ENCODE results near the gene ZNF275. TPM values are rescaled to one million over a fixed set of nuclear protein-coding genes. Genes with fewer than 3 reads are reported as not detected.
"Not testable (repeated sequence)": the region's sequence is repeated elsewhere in the genome, so short reads cannot be mapped to it uniquely, and the experiment has no call there.

The ZNF275 gene
- total RNA-seq, 2 donors from 2014 or later = 16.3 to 58.6 TPM

DNA sequence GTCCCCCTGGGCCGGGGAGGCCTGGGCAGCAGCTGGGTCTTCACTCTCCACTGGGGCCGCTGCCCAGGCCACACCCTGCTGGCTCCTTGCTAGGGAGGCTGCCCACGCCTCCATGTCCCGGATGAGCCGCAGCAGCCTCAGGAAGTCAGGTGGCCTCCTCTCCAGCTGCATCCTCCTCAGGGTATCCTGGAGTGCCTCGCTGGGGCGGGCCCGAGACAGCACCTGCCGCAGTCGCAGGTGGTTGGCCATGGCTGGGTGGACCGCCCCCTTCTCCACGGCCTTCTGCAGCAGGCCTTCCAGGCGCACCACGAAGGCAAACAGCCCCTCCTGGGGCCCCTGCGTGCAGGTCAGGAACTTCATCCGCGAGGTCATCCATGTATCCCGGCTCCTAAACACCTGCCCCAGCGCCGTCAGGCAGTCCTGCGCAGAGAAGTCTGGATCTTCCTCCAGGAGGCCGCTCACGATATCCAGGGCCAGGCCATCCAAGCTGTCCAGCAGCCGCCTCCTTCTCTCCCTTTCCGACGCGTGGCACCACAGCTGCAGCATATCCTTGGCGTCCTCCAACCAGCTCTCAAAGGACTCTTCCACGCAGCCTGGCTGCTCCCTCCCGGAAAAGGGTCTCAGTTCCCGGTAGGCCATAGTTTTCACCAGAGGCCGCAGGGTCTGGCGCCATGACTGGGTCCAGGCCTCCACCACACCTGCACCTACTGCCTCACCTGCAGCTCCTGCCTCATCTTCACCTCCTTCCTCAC lies 14.5 kb upstream of the ZNF275 start:
- H3K4me3 ChIP-seq = no peak overlapping the region
- H3K27ac ChIP-seq = no peak overlapping the region
- H3K36me3 ChIP-seq = no peaks in the 10 kb centered on the region
- H3K27me3 ChIP-seq (replicated peaks; ENCODE audit: insufficient read depth) = no peaks in the 10 kb centered on the region
- intact Hi-C loops (cut with DNase I) = no loop called here
- H3K4me1 ChIP-seq (replicated peaks) = no peaks in the 10 kb centered on the region
- TF ChIP-seq, protein P1, sequence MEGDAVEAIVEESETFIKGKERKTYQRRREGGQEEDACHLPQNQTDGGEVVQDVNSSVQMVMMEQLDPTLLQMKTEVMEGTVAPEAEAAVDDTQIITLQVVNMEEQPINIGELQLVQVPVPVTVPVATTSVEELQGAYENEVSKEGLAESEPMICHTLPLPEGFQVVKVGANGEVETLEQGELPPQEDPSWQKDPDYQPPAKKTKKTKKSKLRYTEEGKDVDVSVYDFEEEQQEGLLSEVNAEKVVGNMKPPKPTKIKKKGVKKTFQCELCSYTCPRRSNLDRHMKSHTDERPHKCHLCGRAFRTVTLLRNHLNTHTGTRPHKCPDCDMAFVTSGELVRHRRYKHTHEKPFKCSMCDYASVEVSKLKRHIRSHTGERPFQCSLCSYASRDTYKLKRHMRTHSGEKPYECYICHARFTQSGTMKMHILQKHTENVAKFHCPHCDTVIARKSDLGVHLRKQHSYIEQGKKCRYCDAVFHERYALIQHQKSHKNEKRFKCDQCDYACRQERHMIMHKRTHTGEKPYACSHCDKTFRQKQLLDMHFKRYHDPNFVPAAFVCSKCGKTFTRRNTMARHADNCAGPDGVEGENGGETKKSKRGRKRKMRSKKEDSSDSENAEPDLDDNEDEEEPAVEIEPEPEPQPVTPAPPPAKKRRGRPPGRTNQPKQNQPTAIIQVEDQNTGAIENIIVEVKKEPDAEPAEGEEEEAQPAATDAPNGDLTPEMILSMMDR (IDR thresholded peaks at IDR 0.05) = no peak
- TF ChIP-seq POLR2A (IDR thresholded peaks at IDR 0.05) (no peak), POLR2AphosphoS5 (IDR thresholded peaks at IDR 0.05) (no peak)
- no peak for DNase-seq (ENCODE audit: low spot score)
- 90% methylated on average over 23 of the region's 33 CpGs for WGBS
- no peaks in the 10 kb centered on the region for H3K9me3 ChIP-seq

DNA sequence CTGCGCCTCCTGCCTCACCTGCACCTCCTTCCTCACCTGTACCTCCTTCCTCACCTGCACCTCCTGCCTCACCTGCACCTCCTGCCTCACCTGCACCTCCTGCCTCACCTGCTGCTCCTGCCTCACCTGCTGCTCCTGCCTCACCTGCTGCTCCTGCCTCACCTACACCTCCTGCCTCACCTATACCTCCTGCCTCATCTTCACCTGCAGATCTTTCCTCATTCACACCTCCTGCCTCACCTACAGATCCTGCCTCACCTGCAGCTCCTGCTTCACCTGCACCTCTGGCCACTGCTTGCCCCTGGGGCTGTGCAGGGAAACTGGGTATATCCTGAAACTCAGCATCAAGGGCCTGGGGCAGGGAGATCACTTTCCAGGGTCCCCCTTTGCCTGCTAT lies 13.9 kb upstream of the ZNF275 start:
- DNase-seq (ENCODE audit: low spot score); H3K27ac ChIP-seq; H3K4me3 ChIP-seq; intact Hi-C loops (cut with DNase I); H3K27me3 ChIP-seq (replicated peaks; ENCODE audit: insufficient read depth); H3K4me1 ChIP-seq (replicated peaks); H3K36me3 ChIP-seq; H3K9me3 ChIP-seq: not testable (repeated sequence)
- 89% methylated on average over 1 of the region's 1 CpG for WGBS

DNA sequence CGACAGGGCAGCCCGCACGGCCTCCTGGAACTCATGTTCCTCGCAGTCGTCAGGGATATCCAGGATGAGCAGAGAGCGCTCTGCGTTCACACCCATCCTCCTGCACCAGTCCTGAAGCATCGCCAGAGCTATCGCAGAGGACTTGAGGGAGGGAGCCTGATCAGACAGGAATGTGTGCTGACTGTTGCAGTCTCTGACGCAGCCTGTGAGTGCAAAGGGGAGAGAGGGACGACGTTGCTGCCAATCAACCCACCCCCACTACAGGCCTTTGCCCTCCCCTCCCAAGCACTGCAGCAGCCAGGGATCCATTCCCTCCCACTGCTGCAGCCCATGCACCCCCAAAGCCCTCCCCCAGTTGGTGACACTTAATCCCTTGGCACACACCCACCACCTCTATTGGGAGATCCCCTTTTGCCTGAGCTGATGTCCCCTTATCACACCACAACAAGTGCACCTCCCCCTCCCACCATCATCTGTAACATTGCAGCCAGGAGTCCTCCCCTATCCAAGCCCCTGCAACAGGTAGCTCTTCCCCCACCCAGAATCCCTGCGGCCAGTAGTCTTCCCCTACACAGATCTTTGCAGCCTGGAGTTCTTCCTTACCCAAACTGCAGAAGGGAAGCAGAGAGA lies 13.3 kb upstream of the ZNF275 start:
- Histone ChIP-seq H3K4me3 (no peak overlapping the region), H3K27me3 (replicated peaks; ENCODE audit: insufficient read depth) (no peaks in the 10 kb centered on the region), H3K9me3 (no peaks in the 10 kb centered on the region), H3K27ac (no peak overlapping the region), H3K36me3 (no peaks in the 10 kb centered on the region), H3K4me1 (replicated peaks) (no peaks in the 10 kb centered on the region)
- intact Hi-C loops (cut with DNase I) = no loop called here
- WGBS = 17% methylated on average over 4 of the region's 13 CpGs
- TF ChIP-seq POLR2A (IDR thresholded peaks at IDR 0.05) (no peak), POLR2AphosphoS5 (IDR thresholded peaks at IDR 0.05) (no peak)
- TF ChIP-seq, protein P1 (IDR thresholded peaks at IDR 0.05) = no peak
- no peak for DNase-seq (ENCODE audit: low spot score)

DNA sequence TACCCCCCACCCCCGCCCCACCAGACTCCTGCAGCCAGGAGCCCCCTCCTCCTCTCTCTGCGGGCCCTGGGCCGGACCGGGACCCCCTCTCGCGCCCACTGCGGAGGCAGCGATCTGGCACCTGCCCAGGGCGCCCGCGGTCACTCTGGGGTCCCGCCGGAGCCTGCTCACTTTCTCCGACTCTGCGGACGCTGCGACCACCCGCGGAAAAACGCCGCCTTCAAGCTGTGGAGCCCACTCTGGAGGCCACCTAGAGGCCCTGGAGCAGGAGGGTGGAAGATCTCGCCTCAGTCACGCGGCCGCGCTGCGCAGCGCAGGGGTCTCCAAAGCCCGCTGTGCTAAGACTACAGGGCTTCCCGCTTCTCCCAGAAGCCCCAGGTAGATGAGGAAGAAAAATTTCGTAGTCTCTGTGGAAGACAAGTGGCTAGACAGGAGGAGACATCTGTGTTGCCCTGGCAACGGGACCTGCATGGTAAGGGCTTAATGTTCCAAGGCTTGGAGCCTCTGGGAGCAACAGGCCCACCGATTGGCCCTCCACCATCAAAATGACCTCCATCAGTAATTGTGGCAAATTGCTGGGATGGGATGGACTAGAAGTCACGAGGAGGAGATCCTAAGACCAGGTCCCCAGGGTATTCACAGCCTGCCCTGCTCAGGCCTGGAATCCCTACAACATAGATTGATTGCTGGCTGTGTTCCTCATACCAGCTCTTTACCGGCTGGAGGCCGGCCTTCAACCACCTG lies 12.4 kb upstream of the ZNF275 start, which contains the start of gene PNMA6F:
TSS of gene PNMA6F (minus strand) at position 387 of the 744 bp plus-strand sequence. CDS start 1,093 bp downstream, outside the sequence.
- TF ChIP-seq POLR2A (IDR thresholded peaks at IDR 0.05) (no peak), POLR2AphosphoS5 (IDR thresholded peaks at IDR 0.05) (no peak)
- TF ChIP-seq, protein P1 (IDR thresholded peaks at IDR 0.05) = no peak
- intact Hi-C loops (cut with DNase I) = no loop called here
- no peaks in the 10 kb centered on the region for H3K4me1 ChIP-seq (replicated peaks)
- no peaks in the 10 kb centered on the region for H3K36me3 ChIP-seq
- no peak within 1 kb of the TSS for H3K27ac ChIP-seq
- WGBS = 65% methylated on average over 4 of the region's 36 CpGs
- DNase-seq (ENCODE audit: low spot score) = no peak
- H3K9me3 ChIP-seq = no peaks in the 10 kb centered on the region
- no peaks in the 10 kb centered on the region for H3K27me3 ChIP-seq (replicated peaks; ENCODE audit: insufficient read depth)
- H3K4me3 ChIP-seq = no peak within 1 kb of the TSS

DNA sequence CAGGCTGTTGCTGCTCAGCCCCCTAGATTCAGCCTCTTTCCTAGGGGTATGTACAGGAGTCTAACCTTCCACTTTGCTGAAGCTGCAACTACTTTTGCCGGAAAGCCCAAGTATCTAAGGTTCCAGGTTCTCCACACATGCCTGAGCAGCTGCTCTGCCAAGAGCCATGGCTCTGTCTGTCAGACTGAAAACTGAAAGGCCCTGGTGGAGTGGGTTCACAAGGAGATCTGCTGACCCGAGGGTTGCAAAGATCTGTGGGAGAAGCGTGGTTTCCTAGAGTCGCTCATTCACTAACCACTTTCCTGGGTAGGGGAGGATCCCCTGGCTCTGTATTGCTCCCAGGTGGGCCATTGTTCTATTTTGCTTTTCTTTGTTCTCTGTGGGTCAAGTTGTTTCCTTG lies 6.4 kb upstream of the ZNF275 start:
- Histone ChIP-seq H3K9me3 (no peaks in the 10 kb centered on the region), H3K27ac (no peak overlapping the region), H3K4me1 (replicated peaks) (no peaks in the 10 kb centered on the region), H3K4me3 (no peak overlapping the region), H3K36me3 (no peaks in the 10 kb centered on the region), H3K27me3 (replicated peaks; ENCODE audit: insufficient read depth) (no peaks in the 10 kb centered on the region)
- 87% methylated on average over 4 of the region's 4 CpGs for WGBS
- TF ChIP-seq POLR2A (IDR thresholded peaks at IDR 0.05) = no peak
- TF ChIP-seq, protein P1 (IDR thresholded peaks at IDR 0.05) = no peak
- TF ChIP-seq POLR2AphosphoS5 (IDR thresholded peaks at IDR 0.05) = no peak
- DNase-seq (ENCODE audit: low spot score) = no peak
- intact Hi-C loops (cut with DNase I) = no loop called here
